Measurements from ENCODE around the gene GHITM.
"Not testable (repeated sequence)": the region's sequence is repeated elsewhere in the genome, so short reads cannot be mapped to it uniquely, and the experiment has no call there.

Gene GHITM

GRCh38 chr10:84147347-84147746 is 8.0 kb downstream of the GHITM start:
- DNase-seq (ENCODE audit: low spot score) = no peak

- DNase-seq (ENCODE audit: low spot score) = peak; percentile 17
Measured at GRCh38 chr10:84148006-84148597, 8.8 kb downstream of the GHITM start.

DNA sequence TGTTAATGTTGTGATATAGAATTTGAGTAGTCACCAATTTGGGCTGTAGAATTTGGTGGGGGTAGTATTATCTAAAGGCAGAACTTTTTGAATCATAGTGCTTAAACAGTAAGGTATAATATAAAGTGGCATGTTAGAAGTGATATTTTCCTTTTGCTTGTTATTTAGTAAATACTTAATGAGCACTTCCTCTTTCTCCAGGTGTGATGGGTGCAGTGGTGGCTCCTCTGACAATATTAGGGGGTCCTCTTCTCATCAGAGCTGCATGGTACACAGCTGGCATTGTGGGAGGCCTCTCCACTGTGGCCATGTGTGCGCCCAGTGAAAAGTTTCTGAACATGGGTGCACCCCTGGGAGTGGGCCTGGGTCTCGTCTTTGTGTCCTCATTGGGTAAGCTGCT is 10.5 kb downstream of the GHITM start:
- no peak for DNase-seq (ENCODE audit: low spot score)

DNA sequence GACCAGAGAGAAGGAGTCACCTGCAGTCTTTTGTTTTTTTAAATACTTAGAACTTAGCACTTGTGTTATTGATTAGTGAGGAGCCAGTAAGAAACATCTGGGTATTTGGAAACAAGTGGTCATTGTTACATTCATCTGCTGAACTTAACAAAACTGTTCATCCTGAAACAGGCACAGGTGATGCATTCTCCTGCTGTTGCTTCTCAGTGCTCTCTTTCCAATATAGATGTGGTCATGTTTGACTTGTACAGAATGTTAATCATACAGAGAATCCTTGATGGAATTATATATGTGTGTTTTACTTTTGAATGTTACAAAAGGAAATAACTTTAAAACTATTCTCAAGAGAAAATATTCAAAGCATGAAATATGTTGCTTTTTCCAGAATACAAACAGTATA is 13.5 kb downstream of the GHITM start:
- no peak for DNase-seq (ENCODE audit: low spot score)

DNA sequence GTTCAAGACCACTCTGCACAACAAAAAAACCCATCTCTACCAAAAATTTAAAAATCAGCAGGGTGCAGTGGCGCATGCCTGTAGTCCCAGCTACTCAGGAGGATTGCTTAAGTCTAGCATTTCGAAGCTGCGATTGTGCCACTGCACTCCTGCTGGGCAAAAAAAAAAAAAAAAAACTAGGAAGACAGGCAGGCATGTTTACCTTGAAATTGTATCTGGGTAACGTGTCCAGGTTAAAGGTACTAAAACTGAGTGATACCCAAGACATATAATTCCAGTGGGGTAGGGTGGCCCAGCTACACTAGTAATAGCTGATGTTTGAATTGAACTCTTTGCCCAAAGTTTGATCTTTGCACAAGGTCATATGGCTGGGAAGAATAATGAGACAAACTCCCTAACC is 16.2 kb downstream of the GHITM start:
- DNase-seq (ENCODE audit: low spot score) = no peak

DNA sequence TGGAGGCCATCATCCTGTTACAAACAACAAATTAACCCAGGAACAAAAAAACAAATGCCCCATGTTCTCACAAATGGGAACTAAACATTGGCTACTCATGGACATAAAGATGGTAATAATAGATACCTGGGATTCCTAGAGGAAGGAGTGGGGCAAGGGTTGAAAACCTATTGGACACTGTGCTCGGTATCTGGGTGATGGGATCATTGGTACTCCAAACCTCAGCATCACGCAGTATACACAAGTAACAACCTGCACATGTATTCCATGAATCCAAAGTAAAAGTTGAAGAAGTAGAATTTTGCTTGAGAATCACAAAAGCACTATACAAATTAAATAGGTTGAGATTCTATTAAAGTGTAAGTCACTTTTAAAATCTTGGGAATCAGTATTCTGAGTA is 16.7 kb downstream of the GHITM start:
- DNase-seq (ENCODE audit: low spot score) = no peak

- peak; percentile 11 for DNase-seq (ENCODE audit: low spot score)
Measured at GRCh38 chr10:84156768-84157167, 17.5 kb downstream of the GHITM start.

- no peak for DNase-seq (ENCODE audit: low spot score)
Measured at GRCh38 chr10:84158061-84158460, 18.8 kb downstream of the GHITM start.

DNA sequence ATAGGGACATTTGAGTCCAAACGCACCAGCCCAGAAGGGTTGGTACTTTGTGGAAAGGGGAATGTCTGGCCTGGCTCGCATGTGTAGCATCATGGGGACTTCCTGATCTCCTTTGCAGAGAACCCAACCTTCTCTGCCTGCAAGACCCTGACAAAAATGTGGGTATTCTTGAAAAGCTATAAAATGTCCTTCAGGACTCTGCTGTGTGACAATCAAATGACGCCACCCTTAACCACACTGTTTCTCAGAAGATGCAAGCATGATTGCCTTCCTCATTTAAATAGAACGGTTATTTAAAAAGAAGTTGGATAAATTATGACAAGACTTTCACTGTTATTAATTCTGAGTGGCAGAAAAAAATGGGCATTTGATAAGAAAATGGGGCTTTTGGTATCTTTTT is 19.2 kb downstream of the GHITM start:
- DNase-seq (ENCODE audit: low spot score) = no peak

DNA sequence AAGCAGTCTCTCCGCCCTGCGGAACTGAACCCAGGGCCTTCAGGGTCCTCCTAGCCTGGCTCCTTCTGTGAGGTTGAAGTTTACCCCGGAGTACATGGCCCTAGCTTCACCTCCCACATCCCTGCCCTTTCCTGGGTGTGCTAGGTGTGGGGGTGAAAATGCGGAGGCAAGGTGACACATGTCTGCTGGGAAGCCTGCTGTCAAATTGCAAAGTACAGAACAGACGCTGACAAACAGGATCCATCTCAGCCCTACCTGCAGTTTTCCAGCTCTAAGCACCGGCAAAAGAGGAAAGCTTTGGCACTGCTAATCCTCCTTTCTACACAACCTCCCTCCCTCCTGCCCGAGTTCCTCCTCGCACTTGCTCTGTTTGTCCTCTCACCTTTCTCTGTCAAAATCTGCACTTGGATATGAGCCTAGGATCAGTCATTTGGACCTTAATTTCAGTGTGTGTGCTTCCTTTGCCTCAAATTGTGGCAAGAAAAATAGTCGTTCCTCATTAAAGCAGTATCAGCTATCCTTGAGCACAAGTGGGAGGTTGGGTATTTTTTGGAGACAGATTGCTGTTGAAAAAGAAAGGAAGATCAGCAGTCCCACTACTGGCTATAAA is 19.9 kb downstream of the GHITM start:
- peak; percentile 12 for DNase-seq (ENCODE audit: low spot score)

DNA sequence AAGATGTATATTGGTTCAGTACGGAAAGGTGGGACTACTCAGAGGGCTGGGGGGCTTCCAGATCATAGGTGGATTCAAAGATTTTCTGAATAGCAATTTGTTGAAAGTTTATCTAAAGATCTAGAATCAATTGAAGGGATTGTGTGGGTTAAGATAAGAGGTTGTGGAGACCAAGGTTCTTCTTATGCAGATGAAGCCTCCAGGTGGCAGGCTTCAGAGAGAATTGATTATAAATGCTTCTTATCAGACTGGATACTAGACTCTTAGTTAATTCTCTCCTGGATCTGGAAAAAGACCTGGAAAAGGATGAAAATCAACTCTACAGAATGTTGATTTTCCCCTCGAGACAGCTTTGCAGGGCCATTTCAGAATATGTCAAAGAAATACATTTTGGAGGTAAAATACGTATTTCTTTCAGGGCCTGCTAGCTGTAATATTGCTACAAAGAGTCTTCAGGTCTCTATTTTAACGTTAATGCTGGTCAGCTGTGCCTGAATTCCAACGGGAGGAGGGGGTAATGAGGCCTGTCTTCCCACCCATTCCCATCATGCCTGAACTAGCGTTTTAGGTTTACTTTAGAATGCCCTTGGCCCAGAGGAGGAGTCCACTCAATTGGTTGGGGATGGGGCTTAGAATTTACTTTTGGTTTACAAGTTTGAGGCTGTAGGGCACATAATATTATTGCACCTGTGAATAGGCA is 21.5 kb downstream of the GHITM start:
- no peak for DNase-seq (ENCODE audit: low spot score)

DNA sequence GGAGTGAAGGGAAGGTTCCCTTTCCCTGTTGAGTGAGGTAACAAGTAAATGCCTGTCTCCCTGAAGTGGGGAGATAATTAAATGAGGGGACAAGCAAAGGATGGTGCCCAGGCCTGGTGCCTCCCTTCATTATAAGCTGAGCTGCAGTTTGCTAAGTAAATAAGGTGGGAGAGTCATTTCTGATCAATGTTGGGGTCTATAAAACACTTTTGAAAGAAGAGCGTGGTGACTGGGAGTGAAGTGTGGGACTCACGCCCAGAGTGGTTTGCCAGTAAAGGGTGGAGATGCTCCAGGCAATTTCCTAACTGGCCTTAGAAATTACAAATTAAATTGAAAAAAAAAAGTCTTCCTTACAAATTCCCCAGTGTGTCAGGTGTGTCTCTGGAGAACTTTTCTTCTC is 24.7 kb downstream of the GHITM start:
- no peak for DNase-seq (ENCODE audit: low spot score)

GRCh38 chr10:84164442-84164841 is 25.1 kb downstream of the GHITM start:
- DNase-seq (ENCODE audit: low spot score) = no peak

DNA sequence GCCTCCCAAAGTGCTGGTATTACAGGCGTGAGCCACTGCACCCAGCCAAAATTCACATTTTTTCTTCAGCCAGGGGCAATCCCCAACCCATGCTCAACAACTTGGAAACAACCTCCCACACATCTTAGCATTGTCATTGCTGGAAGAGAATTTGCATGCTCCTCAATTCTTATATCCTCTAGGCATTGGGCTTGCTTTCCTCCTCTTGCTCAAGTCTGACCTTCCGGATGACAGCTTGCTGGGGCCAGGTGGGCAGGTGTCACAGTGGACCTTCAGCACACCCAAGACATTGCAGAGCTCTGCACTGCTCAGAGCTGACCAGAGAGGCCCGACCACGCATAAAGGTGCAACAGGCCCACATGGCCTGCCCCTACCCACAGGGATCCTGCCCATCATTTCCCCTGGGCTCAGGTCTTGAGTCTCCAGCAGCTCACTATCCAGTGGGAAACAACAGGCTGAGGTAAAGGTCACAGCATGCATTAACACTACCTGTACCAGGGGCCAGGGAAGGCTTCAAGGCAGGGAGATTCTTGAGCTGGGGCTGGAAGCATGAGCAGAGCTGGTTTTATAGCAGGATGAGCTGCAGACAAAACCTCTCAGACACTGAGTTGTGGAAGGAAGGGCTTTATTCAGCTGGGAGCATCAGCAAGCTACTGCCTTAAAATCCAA is 27.4 kb downstream of the GHITM start:
- no peak for DNase-seq (ENCODE audit: low spot score)

GRCh38 chr10:84167289-84167653 is 28.0 kb downstream of the GHITM start:
- DNase-seq (ENCODE audit: low spot score) = not testable (repeated sequence)

DNA sequence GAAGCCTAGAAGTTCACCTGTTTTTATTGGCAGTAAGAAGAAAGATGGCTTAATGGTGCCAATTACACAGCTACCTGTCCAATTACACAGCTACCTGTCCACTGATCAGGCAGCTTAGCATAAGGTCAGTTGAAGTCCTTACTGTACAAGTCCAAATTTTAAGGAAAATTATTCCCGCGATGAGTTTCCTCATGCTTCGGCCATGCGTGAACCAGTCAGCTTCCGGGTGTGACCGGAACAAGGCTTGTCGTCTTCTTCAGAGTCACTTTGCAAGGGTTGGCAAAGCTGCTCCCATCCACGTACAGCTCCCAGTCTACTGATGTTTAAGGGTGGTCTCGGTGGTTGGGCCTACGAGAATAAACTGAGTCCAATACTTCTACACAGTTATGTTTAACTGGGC is 29.1 kb downstream of the GHITM start:
- DNase-seq (ENCODE audit: low spot score) = not testable (repeated sequence)

GRCh38 chr10:84171237-84171636 is 31.9 kb downstream of the GHITM start:
- not testable (repeated sequence) for DNase-seq (ENCODE audit: low spot score)

- not testable (repeated sequence) for DNase-seq (ENCODE audit: low spot score)
Measured at GRCh38 chr10:84171700-84172466, 32.6 kb downstream of the GHITM start.

- no peak for DNase-seq (ENCODE audit: low spot score)
Measured at GRCh38 chr10:84172467-84173356, 33.4 kb downstream of the GHITM start.

GRCh38 chr10:84173501-84173929 is 34.2 kb downstream of the GHITM start, which contains the start of gene GPR15LG:
Gene GPR15LG (plus strand): TSS chr10:84173801. CDS start chr10:84173852, 51 bp downstream.
- no peak for DNase-seq (ENCODE audit: low spot score)

DNA sequence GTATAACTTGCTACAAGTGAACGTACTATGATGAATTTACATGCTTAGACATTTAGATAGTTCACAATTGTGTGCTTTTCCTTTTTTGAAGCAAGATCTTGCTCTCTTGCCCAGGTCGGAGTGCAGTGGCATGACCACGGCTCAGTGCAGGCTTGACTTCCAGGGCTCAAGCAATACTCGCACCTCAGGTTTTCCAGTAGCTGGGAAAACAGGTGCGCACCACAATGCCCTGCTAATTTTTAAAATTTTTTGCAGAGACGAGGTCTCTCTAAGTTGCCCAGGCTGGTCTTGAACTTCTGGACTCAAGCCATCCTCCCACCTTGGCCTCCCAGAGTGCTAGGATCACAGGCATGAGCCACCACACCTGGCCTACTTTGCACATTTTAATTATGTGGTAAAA is 36.1 kb downstream of the GHITM start:
- no peak for DNase-seq (ENCODE audit: low spot score)

All from SW480 (cell line).